IMR-90 (cell line): ENCODE measurements around the gene AMBP. TPM values are rescaled to one million over a fixed set of nuclear protein-coding genes. Genes with fewer than 3 reads are reported as not detected.

ENCODE experiments used
- ATAC-seq: fragments of 200-7000 bp; cut with Tn5 transposase; 2 replicates; pipeline ENCODE4 v1.9.1; 2020; ENCODE audit warnings: low read depth, mild to moderate bottlenecking, moderate library complexity
- BruUV-seq: library from RNA; stranded (reverse); fragments of 400-500 nt; replicated peaks from 2 replicates; lab custom pipeline; 2021; lab: Mats Ljungman, UMichigan
- CTCF ChIA-PET: fragments of 300-600 bp; formaldehyde crosslinking; extraction: SDS; loops from one replicate; lab custom pipeline; 2021; ENCODE audit warnings: antibody characterized with exemption; lab: Yijun Ruan, JAX
- POLR2A ChIA-PET: fragments of 300-600 bp; sonication (Branson Sonifier 250); formaldehyde crosslinking; loops from one replicate; lab custom pipeline; 2022; ENCODE audit warnings: antibody characterized with exemption; ENCODE audit not compliant: unreplicated experiment; lab: Charles Lee
- DNase-seq: peaks from one replicate; pipeline ENCODE4 v3.0.0; 2013
- H2AFZ ChIP-seq: replicated peaks from 2 replicates; pipeline ENCODE3; 2013; ENCODE audit warnings: low read length, mild to moderate bottlenecking; ENCODE audit not compliant: poor library complexity
- H2AK5ac ChIP-seq: 2 replicates; pipeline ENCODE4 v1.6.1; 2013; ENCODE audit warnings: low read depth, low read length, inconsistent platforms
- H2AK9ac ChIP-seq: replicated peaks from 2 replicates; pipeline ENCODE3; 2013; ENCODE audit warnings: mild to moderate bottlenecking, low read depth, low read length, moderate library complexity; ENCODE audit not compliant: poor library complexity
- H2BK120ac ChIP-seq: 2 replicates; pipeline ENCODE4 v1.6.1; 2013; ENCODE audit warnings: low read depth, low read length, inconsistent platforms
- H2BK15ac ChIP-seq: 3 replicates; pipeline ENCODE4 v1.6.1; 2013; ENCODE audit warnings: low read depth, low read length, inconsistent platforms
- H2BK20ac ChIP-seq: 2 replicates; pipeline ENCODE4 v1.6.1; 2013; ENCODE audit warnings: low read depth, mild to moderate bottlenecking, inconsistent platforms, low read length, moderate library complexity
- H2BK5ac ChIP-seq: 2 replicates; pipeline ENCODE4 v1.6.1; 2013; ENCODE audit warnings: mild to moderate bottlenecking, low read depth, low read length, inconsistent platforms; ENCODE audit not compliant: poor library complexity, severe bottlenecking
- H3K14ac ChIP-seq: replicated peaks from 2 replicates; pipeline ENCODE4 v1.6.1; 2013; ENCODE audit warnings: low read depth, low read length, inconsistent platforms
- H3K18ac ChIP-seq: 2 replicates; pipeline ENCODE4 v1.6.1; 2013; ENCODE audit warnings: low read depth, low read length, control low read depth
- H3K23ac ChIP-seq: 2 replicates; pipeline ENCODE4 v1.6.1; 2013; ENCODE audit warnings: low read depth, low read length, inconsistent platforms
- H3K27ac ChIP-seq: 2 replicates; pipeline ENCODE4 v1.5.1; 2013; ENCODE audit warnings: mild to moderate bottlenecking, control low read depth, low read length; ENCODE audit not compliant: insufficient read depth
- H3K27me3 ChIP-seq: 2 replicates; pipeline ENCODE4 v1.6.1; 2013; ENCODE audit warnings: low read length; ENCODE audit not compliant: control insufficient read depth, insufficient read depth
- H3K36me3 ChIP-seq: 2 replicates; pipeline ENCODE4 v1.6.1; 2013; ENCODE audit warnings: low read length, mixed read lengths; ENCODE audit not compliant: control insufficient read depth, insufficient read depth
- H3K4ac ChIP-seq: 2 replicates; pipeline ENCODE4 v1.6.1; 2013; ENCODE audit warnings: low read depth, low read length, inconsistent platforms
- H3K4me1 ChIP-seq: 2 replicates; pipeline ENCODE4 v1.6.1; 2013; ENCODE audit warnings: low read length, mixed read lengths; ENCODE audit not compliant: control insufficient read depth, insufficient read depth
- H3K4me2 ChIP-seq: 2 replicates; pipeline ENCODE4 v1.6.1; 2013; ENCODE audit warnings: low read depth, mild to moderate bottlenecking, control low read depth, low read length, moderate library complexity
- H3K4me3 ChIP-seq: 2 replicates; pipeline ENCODE4 v1.5.1; 2013; ENCODE audit warnings: low read depth, mild to moderate bottlenecking, control low read depth, low read length, moderate library complexity; ENCODE audit not compliant: insufficient read depth
- H3K56ac ChIP-seq: 2 replicates; pipeline ENCODE4 v1.6.1; 2013; ENCODE audit warnings: low read length, inconsistent platforms; ENCODE audit not compliant: insufficient read depth; ENCODE audit errors: extremely low read depth
- H3K79me1 ChIP-seq, 2 experiments: 2 replicates each; pipeline ENCODE4 v1.6.1; 2013; ENCODE audit warnings: low read length in 2 of 2, inconsistent platforms in 1 of 2, low read depth in 1 of 2
- H3K9ac ChIP-seq: 2 replicates; pipeline ENCODE4 v1.6.1; 2013; ENCODE audit warnings: low read depth, low read length, control low read depth
- H3K9me1 ChIP-seq: 2 replicates; pipeline ENCODE4 v1.6.1; 2013; ENCODE audit warnings: low read length, inconsistent platforms; ENCODE audit not compliant: insufficient read depth
- H3K9me3 ChIP-seq: 2 replicates; pipeline ENCODE4 v1.6.1; 2013; ENCODE audit warnings: low read length; ENCODE audit not compliant: control insufficient read depth, insufficient read depth
- H4K20me1 ChIP-seq: 2 replicates; pipeline ENCODE4 v1.6.1; 2013; ENCODE audit warnings: low read length, inconsistent platforms; ENCODE audit not compliant: insufficient read depth
- H4K5ac ChIP-seq: 2 replicates; pipeline ENCODE4 v1.6.1; 2013; ENCODE audit warnings: mild to moderate bottlenecking, low read depth, low read length, control low read depth
- H4K8ac ChIP-seq, 2 experiments: 2 replicates each; pipeline ENCODE4 v1.6.1; 2013; ENCODE audit warnings: low read depth in 2 of 2, low read length in 2 of 2, control low read depth in 1 of 2, inconsistent platforms in 1 of 2
- H4K91ac ChIP-seq: 2 replicates; pipeline ENCODE4 v1.6.1; 2013; ENCODE audit warnings: low read depth, low read length, inconsistent platforms; ENCODE audit not compliant: insufficient read depth
- BHLHE40 ChIP-seq: fragments of 150-350 bp; IDR thresholded peaks from 2 replicates; pipeline ENCODE4 v1.6.1; 2016; ENCODE audit warnings: mild to moderate bottlenecking, low read depth, low read length
- CEBPB ChIP-seq: IDR thresholded peaks from 2 replicates; pipeline ENCODE4 v1.6.1; 2012; ENCODE audit warnings: low read depth, low read length, improper control_type of control experiment
- CHD1 ChIP-seq: IDR thresholded peaks from 2 replicates; pipeline ENCODE4 v1.6.1; 2012; ENCODE audit warnings: low read depth, low read length, improper control_type of control experiment
- CTCF ChIP-seq: conservative IDR thresholded peaks from 2 replicates; pipeline ENCODE4 v1.5.1; 2012; ENCODE audit warnings: mild to moderate bottlenecking, low read depth, low read length, improper control_type of control experiment
- ELK1 ChIP-seq: fragments of 150-350 bp; IDR thresholded peaks from 2 replicates; pipeline ENCODE4 v1.6.1; 2016; ENCODE audit warnings: low read depth, mild to moderate bottlenecking, low read length, moderate library complexity, borderline replicate concordance
- FOS ChIP-seq: fragments of 150-350 bp; IDR thresholded peaks from 2 replicates; pipeline ENCODE4 v1.6.1; 2016; ENCODE audit warnings: low read depth, low read length
- MAFK ChIP-seq: IDR thresholded peaks from 2 replicates; pipeline ENCODE4 v1.6.1; 2012; ENCODE audit warnings: low read depth, low read length, improper control_type of control experiment
- MAZ ChIP-seq: IDR thresholded peaks from 2 replicates; pipeline ENCODE4 v1.6.1; 2012; ENCODE audit warnings: low read depth, mild to moderate bottlenecking, low read length, improper control_type of control experiment, moderate library complexity, borderline replicate concordance
- MXI1 ChIP-seq: IDR thresholded peaks from 2 replicates; pipeline ENCODE4 v1.6.1; 2012; ENCODE audit warnings: low read depth, mild to moderate bottlenecking, low read length, moderate library complexity, borderline replicate concordance
- NFE2L2 ChIP-seq: fragments of 150-350 bp; IDR thresholded peaks from 2 replicates; pipeline ENCODE4 v1.6.1; 2016; ENCODE audit warnings: low read depth, mild to moderate bottlenecking, low read length
- POLR2A ChIP-seq: IDR thresholded peaks from 2 replicates; pipeline ENCODE4 v1.6.1; 2012; ENCODE audit warnings: mild to moderate bottlenecking, low read depth, low read length
- RAD21 ChIP-seq: IDR thresholded peaks from 2 replicates; pipeline ENCODE4 v1.6.1; 2012; ENCODE audit warnings: low read length, improper control_type of control experiment
- RCOR1 ChIP-seq: IDR thresholded peaks from 2 replicates; pipeline ENCODE4 v1.6.1; 2012; ENCODE audit warnings: mild to moderate bottlenecking, low read length, improper control_type of control experiment; ENCODE audit not compliant: insufficient replicate concordance
- RFX5 ChIP-seq: IDR thresholded peaks from 2 replicates; pipeline ENCODE4 v1.8.0; 2012; ENCODE audit warnings: low read depth, mild to moderate bottlenecking, low read length, moderate library complexity
- SMC3 ChIP-seq: fragments of 150-350 bp; IDR thresholded peaks from 2 replicates; pipeline ENCODE4 v1.6.1; 2016; ENCODE audit warnings: low read depth, mild to moderate bottlenecking, antibody characterized with exemption, low read length, moderate library complexity
- WGBS, 2 experiments: methylation state at CpG; one replicate each; pipeline versions ENCODE4 v1.1.5 to v1.1.7; 2013; ENCODE audit warnings: missing lambda C conversion rate in 2 of 2; ENCODE audit not compliant: insufficient read length in 1 of 2; ENCODE audit errors: extremely low coverage in 2 of 2; 5-methylcytosine and 5-hydroxymethylcytosine counted together
- dilution Hi-C: fragments of 300-500 bp; cut with HindIII; formaldehyde crosslinking; loops from one replicate; pipeline ENCODE4 v1.14.3; 2018; ENCODE audit warnings: low sequenced_read_pairs; ENCODE audit not compliant: unreplicated experiment
- in situ Hi-C: fragments of 300-500 bp; cut with MboI; formaldehyde crosslinking; loops from 3 replicates; pipeline ENCODE4 v1.14.3; 2019; ENCODE audit warnings: low sequenced_read_pairs, inconsistent platforms, mixed read lengths
- intact Hi-C: fragments of 100-400 bp; cut with micrococcal nuclease; formaldehyde crosslinking; loops from 2 replicates; pipeline ENCODE4 v1.10.0; 2022
- polyA plus RNA-seq, 3 experiments: library from polyadenylated mRNA; depleted of rRNA; stranded (reverse); fragments of >200 nt; gene quantifications; 2 replicates each; pipeline ENCODE4 v1.2.3, GENCODE V29; 2012; ENCODE audit warnings: low replicate concordance in 1 of 3
- total RNA-seq: library from RNA; depleted of rRNA; stranded (reverse); fragments of >200 nt; gene quantifications from 2 replicates; pipeline ENCODE4 v1.2.3, GENCODE V29; 2012
- TF ChIP-seq, protein P1 (sequence below): fragments of 150-350 bp; IDR thresholded peaks from 2 replicates; pipeline ENCODE4 v1.6.1; 2017; ENCODE audit warnings: mild to moderate bottlenecking, antibody characterized with exemption, low read length, low read depth

The AMBP gene
- total and polyA plus RNA-seq, 2 of the 4 experiments (the other 2 are of a cell fraction) = not detected

DNA sequence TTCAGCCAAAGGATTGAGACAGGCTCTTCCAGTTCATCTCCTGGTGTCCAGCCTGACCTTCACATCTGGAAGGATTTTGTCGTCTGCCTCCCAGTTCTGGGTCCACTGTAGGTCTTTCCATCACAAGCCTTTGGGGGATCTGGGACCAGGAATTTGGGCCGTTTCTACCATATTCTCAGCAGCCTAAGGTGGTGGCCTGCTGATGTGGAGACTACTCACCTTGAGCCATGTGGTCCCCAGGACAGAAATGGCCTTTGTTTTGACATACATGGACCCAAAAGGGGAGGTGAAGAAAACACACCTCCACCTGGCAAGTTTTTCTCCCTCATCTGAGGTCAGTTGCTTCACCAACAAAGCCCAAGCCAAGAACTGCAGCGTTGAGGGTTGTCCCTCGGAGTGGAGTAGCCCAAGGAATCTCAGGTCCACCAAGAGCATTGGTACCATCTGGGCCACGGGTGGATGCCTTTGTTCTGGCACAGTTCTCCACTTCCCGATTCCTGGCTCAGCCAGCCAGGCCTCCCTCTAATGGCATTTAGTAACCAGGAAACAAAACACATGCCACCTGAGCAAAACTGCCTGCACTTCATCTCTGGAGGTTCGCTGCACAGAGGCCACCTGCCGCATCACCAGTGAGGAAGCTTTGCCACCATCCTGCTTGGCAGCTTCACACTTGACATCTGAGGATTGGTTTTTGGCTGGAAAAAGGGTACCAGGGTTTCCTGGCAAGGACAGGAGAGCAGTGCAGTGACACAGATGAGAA is 24.7 kb downstream of the AMBP start:
- H3K4ac ChIP-seq = no peak overlapping the region
- BruUV-seq = no TSS peak
- no peak overlapping the region for H3K18ac ChIP-seq
- no peak overlapping the region for H3K27ac ChIP-seq
- H4K91ac ChIP-seq = no peak overlapping the region
- peaks cover 13% of the 10 kb centered on the region for H3K9me1 ChIP-seq
- peaks cover 46% of the 10 kb centered on the region for H3K36me3 ChIP-seq
- no peak overlapping the region for H3K4me2 ChIP-seq
- no peak overlapping the region for H2BK120ac ChIP-seq
- H2AFZ ChIP-seq = no peak overlapping the region
- no peak overlapping the region for H2BK20ac ChIP-seq
- no peak overlapping the region for H2AK9ac ChIP-seq
- ATAC-seq (no peak), DNase-seq (no peak)
- no peaks in the 10 kb centered on the region for H3K4me1 ChIP-seq
- ChIA-PET POLR2A (no interaction called here), CTCF (no interaction called here)
- H3K27me3 ChIP-seq = no peaks in the 10 kb centered on the region
- no peak overlapping the region for H4K8ac ChIP-seq
- dilution Hi-C loops (no loop called here), in situ Hi-C loops (no loop called here), intact Hi-C loops (no loop called here)
- no peaks in the 10 kb centered on the region for H4K20me1 ChIP-seq
- TF ChIP-seq NFE2L2 = no peak
- TF ChIP-seq ELK1 = no peak
- no peak for TF ChIP-seq CHD1
- TF ChIP-seq RCOR1 = no peak
- TF ChIP-seq SMC3 = no peak
- TF ChIP-seq BHLHE40 = no peak
- no peak for TF ChIP-seq CEBPB
- TF ChIP-seq RFX5 = no peak
- no peak for TF ChIP-seq CTCF
- TF ChIP-seq FOS = no peak
- no peak for TF ChIP-seq MAFK
- TF ChIP-seq MXI1 = no peak
- no peak for TF ChIP-seq RAD21
- TF ChIP-seq, protein P1, sequence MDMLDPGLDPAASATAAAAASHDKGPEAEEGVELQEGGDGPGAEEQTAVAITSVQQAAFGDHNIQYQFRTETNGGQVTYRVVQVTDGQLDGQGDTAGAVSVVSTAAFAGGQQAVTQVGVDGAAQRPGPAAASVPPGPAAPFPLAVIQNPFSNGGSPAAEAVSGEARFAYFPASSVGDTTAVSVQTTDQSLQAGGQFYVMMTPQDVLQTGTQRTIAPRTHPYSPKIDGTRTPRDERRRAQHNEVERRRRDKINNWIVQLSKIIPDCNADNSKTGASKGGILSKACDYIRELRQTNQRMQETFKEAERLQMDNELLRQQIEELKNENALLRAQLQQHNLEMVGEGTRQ = no peak
- TF ChIP-seq MAZ = no peak
- TF ChIP-seq POLR2A = no peak
- peaks cover 0 to 3% of the 10 kb centered on the region in 2 experiments; a peak in 1 of 4 replicates for H3K79me1 ChIP-seq
- no peak overlapping the region for H2BK15ac ChIP-seq
- 89% methylated on average over 3 of the region's 8 CpGs; no CpG with 5 or more reads in 1 of the 2 experiments for WGBS, 2 experiments
- H3K4me3 ChIP-seq = no peak overlapping the region
- H4K5ac ChIP-seq = no peak overlapping the region
- no peak overlapping the region for H3K56ac ChIP-seq
- H2AK5ac ChIP-seq = no peak overlapping the region
- no peaks in the 10 kb centered on the region for H3K9me3 ChIP-seq
- H3K9ac ChIP-seq = no peak overlapping the region
- no peak overlapping the region for H2BK5ac ChIP-seq
- H3K14ac ChIP-seq = no peak overlapping the region
- no peak overlapping the region for H3K23ac ChIP-seq
